GM19099 (cell line): ENCODE data around the gene MPPED2.

ENCODE experiments used
- POLR2A ChIP-seq: IDR thresholded peaks from 3 replicates; pipeline ENCODE4 v1.6.1; 2011; ENCODE audit warnings: low read depth; ENCODE audit not compliant: insufficient read length; ENCODE audit errors: extremely low read depth

MPPED2 gene

DNA sequence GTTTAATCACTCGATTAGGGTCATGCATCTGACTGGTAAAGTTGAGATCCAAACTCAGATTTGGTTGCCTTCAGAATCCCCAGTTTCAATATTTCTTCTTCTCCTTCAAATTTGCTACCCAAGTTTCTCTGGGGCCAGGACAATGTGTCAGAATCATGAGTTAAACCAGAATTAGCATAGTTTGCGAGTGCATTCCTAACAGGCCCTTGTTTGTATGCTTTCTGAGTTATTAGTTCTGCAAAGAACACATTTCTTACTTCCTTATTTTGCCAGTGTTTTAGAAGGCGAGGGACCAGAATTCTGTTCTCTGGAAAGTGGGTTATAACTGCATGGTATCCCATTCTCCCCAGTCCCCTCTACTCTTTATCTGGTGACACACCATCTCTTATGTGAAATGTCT is 151.3 kb downstream of the MPPED2 start:
- no peak for TF ChIP-seq POLR2A

DNA sequence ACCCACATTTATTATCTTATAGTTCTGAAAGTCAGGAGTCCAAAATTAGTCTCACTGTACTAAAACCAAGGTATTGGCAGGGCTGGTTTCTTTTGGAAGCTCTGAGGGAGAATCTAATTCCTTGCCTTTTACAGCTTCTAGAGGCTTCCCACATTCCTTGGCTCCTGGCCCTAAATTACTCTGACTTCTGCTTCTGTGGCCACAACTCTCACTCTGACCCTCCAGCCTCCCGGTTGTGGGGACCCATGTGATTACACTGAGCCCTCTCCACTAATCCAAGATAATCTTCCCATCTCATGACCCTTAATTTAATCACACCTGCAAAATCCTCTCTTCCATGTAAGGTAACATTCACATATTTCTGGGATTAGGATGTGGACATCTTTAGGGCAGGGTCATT is 152.3 kb downstream of the MPPED2 start:
- no peak for TF ChIP-seq POLR2A

DNA sequence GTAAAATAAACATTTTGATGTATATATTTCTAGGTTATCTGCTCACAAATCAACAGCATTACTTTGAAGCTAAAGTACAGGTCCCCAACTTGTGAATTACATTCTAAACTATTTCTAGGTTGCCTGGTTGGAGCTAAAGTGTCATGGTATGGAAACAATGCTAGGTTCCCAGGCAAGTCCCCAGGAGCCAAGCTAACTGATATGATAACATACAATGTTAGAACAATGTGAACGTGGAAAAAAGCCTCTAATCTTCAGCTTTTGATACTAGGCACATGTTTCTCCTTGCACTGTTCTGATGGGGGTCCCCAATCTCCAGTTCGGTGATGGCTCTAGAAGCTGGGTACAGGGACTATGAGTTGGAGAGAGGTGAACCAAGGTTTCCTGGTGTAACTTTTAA is 153.4 kb downstream of the MPPED2 start:
- no peak for TF ChIP-seq POLR2A

DNA sequence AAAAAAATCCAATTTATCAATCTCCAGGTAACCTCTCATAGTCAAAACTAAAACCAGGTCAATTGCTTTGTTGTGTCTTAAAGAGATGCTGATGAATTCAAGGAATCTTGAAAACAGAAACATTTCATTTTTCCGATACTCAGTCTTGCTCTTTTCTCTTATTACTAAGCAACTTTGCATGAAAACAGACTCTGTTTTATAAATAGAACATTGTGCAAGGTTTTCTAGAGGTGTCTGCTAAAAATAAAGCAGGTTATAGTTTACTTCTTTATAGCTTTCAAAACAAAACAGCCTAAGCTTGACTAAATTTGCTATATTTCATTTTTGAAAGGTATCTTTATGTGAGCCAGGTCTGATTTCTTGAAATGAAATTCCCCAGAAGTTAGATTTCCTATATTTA is 154.0 kb downstream of the MPPED2 start:
- no peak for TF ChIP-seq POLR2A

DNA sequence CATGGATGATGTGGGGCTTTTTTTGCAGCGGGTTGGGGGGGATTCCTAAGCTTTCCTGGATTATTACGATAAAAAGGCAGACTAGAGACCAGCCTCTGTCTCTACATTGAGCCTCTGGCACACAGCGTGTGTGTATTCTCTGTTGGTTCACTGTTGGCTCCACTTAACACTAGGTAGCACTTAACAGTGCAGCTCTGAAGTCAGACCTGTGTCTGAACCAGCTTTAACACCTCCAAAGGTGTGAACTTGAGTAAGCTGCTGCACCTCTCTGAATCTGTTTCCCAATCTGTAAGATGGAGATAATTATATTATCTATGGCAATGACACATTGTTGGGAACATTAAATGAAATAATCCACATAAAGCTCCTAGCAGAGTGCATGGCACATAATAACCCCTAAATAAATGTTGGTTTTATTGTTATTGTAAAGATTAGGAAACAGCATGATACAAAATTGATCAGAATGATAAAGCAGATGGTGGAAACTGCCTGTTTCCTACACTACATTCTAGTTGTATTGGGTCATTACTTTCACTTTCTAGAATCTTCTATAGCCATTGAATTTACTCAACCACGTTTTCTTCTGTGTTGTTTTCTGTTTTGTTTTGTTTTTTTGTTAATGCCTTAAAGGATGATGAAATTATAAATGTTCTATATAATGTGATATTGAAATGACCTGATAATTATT is 154.9 kb downstream of the MPPED2 start:
- no peak for TF ChIP-seq POLR2A

DNA sequence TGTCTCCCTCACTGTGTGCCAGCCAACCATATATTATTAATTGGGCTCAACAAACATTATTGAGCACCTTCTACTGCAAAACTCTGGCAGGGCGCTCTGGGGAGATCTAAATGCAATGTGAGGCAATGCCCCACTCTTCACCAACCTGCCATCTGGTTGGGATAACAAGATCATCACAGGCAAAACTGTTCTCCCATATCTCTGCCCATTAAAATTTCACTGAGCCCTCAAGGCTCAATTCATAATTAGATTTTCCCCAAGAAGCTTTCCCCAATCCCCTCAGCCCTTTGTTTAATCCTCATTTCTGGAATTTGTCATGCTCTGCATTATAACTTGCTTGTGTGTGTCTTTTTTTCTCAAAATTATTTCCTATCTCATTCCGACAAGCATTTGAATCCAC is 156.6 kb downstream of the MPPED2 start:
- TF ChIP-seq POLR2A = no peak

DNA sequence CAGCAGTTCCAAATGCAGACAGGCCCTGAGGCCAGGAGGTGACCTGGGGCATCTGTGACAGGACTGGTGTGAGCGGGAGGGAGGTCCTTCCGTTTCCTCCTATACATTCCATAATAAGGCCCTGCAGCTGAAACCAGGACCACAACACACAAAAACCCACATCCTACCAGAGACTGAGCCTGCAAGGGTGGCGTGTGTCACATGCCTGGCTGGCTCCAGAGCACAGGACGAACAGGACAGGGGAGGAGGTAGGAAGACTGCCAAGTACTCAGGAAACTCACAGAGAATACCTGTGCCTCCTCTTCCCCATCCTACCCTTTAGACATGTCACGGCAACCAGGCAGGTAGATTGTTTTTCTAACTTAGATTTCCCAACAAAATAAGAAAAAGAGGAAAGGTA is 159.4 kb downstream of the MPPED2 start:
- TF ChIP-seq POLR2A = no peak

DNA sequence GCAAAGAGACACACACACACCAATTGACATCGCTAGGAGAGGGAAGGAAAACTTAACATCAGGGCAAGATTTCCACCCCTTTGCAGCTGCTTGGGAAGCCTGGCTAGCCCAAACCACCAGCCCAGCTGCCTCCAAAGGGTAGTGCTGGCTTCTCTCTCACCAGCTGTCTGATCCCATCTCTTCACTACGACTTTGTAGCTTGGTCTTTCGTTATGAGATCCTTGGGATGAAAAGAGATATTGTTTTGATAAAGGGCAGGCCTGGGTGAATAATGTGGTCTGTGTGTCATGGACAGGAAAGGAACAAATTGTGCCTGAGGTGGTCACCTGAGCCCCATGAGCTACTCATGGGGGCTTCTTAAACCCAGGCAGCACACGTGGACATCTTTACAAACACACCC is 161.3 kb downstream of the MPPED2 start:
- no peak for TF ChIP-seq POLR2A

DNA sequence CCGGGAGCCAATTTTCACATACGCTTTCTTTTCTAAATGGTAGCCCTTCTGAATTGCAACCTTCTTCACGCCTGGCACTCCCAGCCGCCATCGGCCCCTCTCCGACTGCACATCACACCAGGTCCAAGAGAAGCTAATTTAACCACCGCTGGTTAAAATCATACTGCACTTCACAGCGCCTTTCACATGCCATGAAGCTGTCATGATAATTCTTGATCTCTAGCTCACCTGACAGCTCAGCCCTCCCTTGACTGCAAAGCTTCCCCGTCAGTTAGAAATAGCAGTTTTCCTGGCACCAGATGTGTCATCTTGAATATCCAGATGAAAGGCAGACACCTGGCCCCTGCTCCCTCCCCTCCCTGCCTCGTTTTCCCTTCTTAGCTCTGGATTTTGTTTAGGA is 161.8 kb downstream of the MPPED2 start:
- no peak for TF ChIP-seq POLR2A

DNA sequence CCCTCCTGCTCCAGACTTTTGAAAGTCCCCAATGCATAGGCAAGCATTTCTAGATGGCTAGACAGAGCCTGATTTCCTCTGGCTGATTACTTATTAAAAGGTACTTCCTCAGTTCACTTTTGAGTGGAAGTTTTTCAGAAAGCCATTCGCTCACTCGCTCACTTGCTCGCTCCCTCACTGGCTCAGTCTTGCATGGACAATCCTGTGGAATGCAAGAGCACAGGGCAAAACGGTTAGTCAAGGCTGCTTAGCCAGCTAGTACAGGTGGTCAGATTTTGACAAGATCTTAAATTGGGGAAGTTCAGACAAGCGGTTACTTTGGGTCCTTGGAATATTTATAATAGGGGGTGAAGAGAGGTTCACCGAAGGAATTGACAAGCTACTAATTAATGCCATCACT is 162.3 kb downstream of the MPPED2 start:
- TF ChIP-seq POLR2A = no peak

DNA sequence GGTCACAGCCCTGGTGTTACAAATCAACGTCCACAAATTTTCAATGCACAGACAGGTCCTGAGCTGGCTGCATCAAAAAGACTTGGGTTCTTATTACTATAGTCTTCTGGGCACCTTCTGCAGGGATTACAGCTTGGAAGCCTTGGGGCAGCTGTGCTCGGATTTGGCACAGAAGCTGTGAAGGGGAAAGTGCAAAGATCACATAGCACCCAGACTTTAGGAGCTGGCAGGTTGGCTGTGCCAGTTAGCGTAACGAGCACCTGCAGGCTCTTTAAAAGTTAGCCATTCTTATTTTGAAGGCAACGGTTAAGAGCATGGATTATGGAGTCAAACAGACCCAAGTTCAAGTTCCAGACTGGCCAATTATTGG is 162.9 kb downstream of the MPPED2 start:
- no peak for TF ChIP-seq POLR2A

DNA sequence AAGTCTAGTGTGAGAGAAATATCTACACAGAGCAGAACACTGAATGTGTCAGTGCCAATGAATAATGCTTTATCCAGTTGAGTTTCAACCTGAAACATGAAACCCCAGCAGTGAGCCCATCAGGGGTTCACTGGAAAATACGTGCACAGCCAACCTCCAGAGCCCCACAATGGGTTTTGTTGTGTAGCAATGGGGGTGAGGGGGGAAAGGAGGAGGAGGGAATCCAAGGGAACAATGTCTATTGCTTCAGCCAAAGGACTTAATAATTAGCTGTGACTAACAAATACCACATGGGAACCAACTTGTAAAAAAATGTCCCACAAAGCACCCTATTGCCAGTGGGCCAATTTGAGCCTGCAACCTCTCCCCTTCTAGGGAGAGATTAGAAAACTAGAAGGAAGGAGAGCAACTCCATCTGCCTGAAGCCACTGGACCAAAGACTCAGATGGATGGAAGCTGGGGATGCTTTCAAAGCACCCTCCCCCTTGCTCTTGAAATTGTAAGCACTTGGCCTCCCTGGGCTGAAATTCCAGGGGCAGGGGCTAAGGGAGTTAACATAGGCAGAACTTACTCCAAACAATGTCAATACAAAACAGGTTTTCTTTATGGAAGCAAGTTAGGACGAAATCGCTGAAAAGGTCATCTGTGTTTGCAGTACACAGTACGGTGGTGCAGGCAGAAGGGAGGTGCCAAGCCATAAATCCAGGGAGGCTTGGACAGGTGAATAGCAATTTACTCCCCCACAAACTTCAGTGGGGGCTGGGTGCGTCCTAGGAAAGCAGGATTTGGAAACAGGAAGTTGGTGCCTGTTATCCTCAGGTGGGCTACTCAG is 163.5 kb downstream of the MPPED2 start:
- no peak for TF ChIP-seq POLR2A

DNA sequence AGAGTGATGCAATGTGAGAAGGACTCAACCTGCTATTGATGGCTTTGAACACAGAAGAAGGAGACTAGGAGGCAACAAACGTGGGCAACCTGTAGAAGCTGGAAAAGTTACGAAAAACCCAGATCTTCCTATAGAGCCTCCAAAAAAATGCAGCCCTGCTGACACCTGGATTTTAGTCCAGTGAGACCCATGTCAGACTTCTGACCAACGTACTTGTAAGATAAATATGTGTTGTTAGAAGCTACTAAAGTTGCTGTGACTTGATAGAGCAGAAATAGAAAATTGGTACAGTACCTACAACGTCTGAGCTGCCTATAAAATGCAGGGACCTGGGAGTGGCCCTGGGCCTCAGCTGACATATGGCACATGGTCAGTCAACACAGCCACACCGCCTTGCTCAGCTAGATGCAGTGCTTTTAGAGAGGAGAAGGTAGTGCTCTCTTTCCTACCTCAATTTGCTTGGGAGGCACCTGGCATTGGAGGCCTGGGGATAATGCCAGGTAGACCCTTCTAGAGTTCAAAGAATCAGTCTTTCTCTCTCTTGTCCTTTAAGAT is 165.8 kb downstream of the MPPED2 start:
- TF ChIP-seq POLR2A = no peak

DNA sequence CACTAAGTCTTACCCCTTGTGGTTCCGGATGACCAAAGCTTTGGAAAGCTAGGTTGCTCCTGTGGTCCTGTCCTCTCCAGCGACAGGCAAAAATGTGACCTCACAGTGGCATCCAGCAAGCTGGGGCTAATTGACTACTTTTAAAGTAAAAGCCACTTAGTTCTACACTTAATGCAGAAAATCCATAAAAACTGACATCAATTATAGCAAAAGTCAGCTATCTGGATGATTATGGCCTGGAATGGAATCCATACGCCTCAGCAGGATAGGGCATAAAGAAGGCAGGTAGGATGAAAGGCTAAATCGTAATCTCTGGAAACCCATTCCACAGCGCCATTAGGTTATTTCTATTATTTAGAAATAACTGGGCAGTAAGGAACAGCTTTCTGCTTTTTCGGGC is 171.3 kb downstream of the MPPED2 start:
- TF ChIP-seq POLR2A = no peak

DNA sequence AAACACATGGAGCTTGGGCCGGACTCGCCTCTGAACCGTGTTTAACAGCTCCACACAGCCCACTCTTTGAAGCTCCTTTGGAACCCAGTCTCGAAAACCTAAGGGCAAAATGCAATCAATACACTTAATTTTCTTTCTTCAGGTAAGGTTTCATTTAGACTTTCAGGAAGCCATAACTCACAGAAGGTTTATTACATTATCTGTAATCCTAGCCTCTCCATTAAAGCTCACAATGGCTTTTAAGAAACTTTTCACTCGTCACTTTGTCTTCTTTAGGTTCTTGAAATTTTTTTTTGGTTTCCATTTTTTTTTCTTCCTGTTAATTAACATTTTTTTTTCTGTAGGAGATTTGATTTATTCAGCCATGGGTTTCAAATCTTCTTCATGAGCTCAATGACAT is 171.9 kb downstream of the MPPED2 start:
- TF ChIP-seq POLR2A = no peak

DNA sequence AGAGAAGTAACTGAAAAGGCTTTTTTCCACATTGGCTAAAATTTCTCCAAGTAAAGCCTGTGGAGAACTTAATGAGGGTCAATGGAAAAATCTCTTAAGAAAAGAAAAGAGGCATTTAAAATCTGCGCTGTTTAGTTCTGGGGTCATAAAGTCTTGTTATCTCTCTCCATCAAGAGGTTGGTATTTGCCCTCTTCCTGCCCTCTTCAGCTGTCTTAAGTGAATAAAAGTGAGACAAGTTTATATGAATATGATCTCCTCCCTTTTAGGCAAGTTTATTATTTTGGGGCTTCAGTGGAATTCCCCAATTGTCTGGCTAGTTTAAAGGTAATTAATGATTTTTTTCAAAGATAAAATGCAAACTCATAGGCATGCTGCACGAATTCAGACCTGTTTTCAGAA is 173.6 kb downstream of the MPPED2 start:
- TF ChIP-seq POLR2A = no peak

DNA sequence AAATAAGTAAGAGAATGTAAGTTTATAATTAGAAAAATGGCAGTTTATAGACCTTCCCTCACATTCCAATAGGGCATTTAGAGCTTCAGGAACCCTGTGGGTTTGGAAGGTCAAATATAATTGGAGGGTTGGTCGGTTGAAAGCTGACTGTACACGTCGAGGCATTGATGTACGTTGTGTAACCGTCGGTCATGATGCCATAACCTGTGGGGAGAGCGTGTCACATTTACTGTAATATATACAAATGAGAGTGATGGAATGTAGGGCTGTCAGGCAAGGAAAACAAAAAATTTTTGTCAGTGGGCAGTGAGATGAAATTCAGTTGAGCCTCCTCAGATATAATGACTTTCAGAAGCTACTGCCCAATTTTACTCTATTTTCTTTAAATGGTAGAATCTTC is 174.8 kb downstream of the MPPED2 start:
- no peak for TF ChIP-seq POLR2A
